Body of pancreas (tissue), 4 donors: ENCODE results near the gene ZNF200.

Source experiments
- POLR2A ChIP-seq, 3 donors: fragments of 450-650 bp; IDR thresholded peaks; one replicate each; pipeline ENCODE4 v1.6.1; 2016; ENCODE audit warnings: antibody characterized with exemption in 3 of 3, mild to moderate bottlenecking in 2 of 3
- TF ChIP-seq, protein P1 (sequence below), 7 experiments: fragments of 450-650 bp in 4 of 7; fragments of 200-600 bp in 3 of 7; sonication (generic) in 3 of 7; IDR thresholded peaks; one replicate each; pipeline ENCODE4 v1.5.1; 2016 to 2019; ENCODE audit warnings: antibody characterized with exemption in 7 of 7

DNA sequence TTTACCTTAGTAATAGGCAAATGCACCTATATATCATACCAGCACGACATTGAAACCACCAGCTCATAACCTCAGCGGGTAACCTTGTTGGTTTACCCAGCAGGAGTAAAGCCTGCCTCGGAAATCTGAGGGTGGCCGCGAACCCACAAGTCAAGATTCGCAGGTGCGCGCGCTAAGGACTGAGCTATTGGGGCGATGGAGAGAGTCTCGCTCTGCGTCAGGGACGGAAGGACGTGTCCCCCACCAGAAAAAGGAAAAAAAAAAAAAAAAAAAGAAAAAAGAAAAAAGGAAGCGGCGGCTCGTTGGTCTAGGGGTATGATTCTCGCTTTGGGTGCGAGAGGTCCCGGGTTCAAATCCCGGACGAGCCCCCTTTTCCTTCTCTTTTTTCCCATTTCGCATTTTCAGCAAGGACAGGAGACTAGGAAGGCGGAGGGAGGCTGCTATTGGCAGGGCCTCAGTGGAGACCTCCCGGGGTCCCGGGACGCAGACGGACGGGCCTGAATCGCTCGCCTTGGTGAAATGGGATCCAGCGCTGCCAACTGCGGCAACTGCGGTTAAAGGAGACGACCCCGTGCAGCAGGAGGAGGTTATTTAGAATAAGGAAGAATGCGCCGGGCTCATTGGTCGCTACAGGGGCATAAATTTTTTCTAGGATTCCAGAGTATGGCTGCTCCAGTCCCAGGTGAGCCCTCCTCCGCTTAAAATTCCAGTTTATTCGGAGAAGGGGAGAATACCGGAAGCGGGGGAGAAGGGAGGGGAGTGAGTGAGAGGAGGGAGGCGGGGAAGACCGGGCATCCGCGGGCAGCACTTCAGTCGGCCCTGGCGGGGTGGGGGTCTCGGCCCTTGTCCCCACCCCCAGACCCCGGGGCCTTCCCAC lies 46.9 kb downstream of the ZNF200 start, which contains the start of gene OR1F1:
- TF ChIP-seq, protein P1, sequence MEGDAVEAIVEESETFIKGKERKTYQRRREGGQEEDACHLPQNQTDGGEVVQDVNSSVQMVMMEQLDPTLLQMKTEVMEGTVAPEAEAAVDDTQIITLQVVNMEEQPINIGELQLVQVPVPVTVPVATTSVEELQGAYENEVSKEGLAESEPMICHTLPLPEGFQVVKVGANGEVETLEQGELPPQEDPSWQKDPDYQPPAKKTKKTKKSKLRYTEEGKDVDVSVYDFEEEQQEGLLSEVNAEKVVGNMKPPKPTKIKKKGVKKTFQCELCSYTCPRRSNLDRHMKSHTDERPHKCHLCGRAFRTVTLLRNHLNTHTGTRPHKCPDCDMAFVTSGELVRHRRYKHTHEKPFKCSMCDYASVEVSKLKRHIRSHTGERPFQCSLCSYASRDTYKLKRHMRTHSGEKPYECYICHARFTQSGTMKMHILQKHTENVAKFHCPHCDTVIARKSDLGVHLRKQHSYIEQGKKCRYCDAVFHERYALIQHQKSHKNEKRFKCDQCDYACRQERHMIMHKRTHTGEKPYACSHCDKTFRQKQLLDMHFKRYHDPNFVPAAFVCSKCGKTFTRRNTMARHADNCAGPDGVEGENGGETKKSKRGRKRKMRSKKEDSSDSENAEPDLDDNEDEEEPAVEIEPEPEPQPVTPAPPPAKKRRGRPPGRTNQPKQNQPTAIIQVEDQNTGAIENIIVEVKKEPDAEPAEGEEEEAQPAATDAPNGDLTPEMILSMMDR (IDR thresholded peaks at IDR 0.05): no peak
- TF ChIP-seq POLR2A (IDR thresholded peaks at IDR 0.05): no peak
